ENCODE data around the gene LRP3. TPM values are rescaled to one million over a fixed set of nuclear protein-coding genes. Genes with fewer than 3 reads are reported as not detected.

The LRP3 gene
- total RNA-seq, 4 donors from 2014 or later = 19.1 to 61.8 (median 28.3) TPM

DNA sequence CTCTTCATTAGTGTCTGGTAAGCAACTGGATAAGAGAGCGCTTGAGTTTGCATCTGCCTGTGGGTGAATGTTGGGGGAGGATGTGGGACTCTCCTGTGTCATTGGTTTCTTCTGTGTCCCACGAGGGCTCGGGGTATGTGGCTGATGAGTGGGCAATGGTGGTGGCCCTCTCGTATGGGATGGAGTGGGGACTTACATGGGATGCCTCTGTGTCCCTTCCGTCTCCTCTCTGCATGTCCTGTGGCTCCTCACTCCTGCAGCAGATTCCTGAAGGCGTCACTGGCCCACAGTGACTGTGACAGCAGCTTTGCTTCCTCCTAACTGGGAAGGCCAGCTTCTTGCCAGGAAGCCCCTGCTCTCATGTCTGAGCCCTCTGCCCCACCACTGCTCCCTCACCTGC lies 2.6 kb upstream of the LRP3 start:
- ATAC-seq (ENCODE audit: low FRiP score) = no peak
- TF ChIP-seq, protein P1, sequence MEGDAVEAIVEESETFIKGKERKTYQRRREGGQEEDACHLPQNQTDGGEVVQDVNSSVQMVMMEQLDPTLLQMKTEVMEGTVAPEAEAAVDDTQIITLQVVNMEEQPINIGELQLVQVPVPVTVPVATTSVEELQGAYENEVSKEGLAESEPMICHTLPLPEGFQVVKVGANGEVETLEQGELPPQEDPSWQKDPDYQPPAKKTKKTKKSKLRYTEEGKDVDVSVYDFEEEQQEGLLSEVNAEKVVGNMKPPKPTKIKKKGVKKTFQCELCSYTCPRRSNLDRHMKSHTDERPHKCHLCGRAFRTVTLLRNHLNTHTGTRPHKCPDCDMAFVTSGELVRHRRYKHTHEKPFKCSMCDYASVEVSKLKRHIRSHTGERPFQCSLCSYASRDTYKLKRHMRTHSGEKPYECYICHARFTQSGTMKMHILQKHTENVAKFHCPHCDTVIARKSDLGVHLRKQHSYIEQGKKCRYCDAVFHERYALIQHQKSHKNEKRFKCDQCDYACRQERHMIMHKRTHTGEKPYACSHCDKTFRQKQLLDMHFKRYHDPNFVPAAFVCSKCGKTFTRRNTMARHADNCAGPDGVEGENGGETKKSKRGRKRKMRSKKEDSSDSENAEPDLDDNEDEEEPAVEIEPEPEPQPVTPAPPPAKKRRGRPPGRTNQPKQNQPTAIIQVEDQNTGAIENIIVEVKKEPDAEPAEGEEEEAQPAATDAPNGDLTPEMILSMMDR (IDR thresholded peaks at IDR 0.05) = no peak
- no peak for DNase-seq (ENCODE audit: low spot score)

DNA sequence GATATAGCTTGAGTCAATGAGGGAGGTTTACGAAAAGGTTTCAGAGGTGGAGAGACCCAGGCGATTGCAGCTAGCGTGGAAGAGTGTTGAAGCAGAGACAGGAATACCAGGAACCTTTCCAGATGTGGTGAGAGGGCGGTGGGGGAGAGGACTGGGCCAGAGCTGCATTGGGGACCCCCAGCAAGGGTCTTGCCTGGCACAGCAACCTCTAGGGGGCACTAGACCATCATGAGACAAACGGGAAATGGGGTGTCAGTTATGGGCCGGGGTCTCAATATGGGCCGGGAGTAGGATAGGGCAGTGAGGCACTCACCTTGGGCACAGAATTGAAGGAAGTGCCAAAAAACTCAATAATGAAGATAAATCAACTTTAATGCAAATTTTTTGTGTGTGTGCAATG lies 2.1 kb upstream of the LRP3 start:
- TF ChIP-seq, protein P1 (IDR thresholded peaks at IDR 0.05) = no peak
- DNase-seq (ENCODE audit: low spot score) (no peak), ATAC-seq (ENCODE audit: low FRiP score) (no peak)

DNA sequence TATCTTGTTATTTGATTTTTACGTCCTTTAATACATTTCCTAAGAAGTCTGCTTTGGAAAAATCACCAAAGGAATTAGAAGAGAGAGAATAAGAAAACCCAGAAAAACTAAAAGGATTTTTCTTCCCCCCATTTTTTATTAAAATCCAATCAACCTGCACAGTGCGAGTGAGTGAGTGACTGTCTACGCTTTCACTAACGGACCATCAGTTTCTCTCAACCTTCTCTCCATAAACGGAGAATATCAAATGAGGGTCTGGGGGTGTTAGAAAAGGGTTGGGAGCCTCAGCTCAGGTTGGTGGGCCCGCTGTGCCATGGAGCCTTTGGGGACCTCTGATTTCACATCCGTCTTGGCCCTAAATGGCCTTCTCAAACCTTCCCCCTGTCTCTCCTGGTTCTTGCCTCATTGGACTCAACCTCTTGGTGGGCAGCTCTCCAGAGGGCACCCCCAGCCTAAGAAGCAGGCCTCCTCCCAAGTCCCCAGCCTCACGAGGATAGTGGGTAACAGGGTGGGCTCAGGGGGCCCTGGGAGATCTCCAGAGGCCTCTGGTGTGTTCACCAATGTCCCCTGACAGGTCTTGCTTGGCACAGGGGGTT lies 763 bp upstream of the LRP3 start:
- ATAC-seq (ENCODE audit: low FRiP score) (no peak), DNase-seq (ENCODE audit: low spot score) (no peak)
- TF ChIP-seq, protein P1 (IDR thresholded peaks at IDR 0.05) = no peak

DNA sequence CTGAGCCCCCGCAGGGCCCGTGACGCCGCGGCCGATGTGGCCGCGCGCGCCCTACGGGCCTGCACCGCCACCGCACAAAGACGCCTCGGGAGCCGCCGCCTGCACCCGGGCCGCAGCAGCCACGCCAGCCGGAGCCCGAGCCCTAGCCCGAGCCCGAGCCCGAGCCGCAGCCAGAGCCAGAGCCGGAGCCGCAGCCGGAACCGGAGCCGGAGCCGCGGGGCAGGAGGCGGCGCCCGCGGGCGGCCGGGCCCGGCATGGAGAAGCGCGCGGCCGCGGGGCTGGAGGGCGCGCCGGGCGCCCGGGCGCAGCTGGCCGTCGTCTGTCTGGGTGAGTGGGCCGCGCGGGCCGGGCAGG lies 379 bp downstream of the LRP3 start:
- DNase-seq (ENCODE audit: low spot score) = no peak
- TF ChIP-seq, protein P1 (IDR thresholded peaks at IDR 0.05) = no peak
- peak; percentile 20 for ATAC-seq (ENCODE audit: low FRiP score)

DNA sequence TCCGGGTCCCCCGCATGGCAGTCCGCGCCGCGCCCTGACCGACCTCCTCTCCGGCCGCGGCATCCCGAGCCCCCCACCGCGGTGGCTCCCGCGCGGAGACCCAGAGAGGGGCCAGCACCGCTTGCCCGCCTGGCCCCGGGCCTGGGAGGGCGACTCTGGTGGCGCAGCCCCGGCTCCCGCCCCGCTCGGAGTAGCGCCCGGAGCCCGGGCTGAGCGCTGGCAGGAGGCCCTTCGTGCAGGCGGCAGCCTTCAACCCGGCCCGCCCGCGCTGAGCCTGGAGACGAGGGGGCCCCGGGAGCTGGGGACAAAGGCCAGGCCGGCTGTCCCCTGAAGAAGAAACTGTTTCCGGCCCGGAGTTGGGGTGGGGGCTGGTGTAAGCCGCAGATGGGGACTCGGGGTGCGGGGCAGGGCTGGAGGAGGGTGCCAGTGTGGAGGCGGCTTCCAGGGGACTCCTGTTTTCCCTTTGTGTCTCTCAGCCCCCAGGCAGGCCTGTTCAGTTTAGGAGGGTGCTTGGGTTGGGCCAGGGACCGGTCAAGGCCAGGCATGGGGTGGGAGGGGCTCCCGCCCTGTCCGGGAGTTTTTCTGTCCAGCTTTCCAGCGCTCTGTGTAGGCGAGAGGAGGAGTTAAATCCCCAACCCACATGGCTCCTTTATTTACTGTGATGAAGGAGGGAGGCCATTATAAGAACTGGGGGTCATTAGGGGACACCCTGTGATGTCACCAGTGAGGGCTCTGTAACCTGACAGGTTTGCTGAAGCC lies 935 bp downstream of the LRP3 start:
- TF ChIP-seq, protein P1 (IDR thresholded peaks at IDR 0.05) = no peak
- ATAC-seq (ENCODE audit: low FRiP score) = peak; percentile 41
- DNase-seq (ENCODE audit: low spot score) = no peak

DNA sequence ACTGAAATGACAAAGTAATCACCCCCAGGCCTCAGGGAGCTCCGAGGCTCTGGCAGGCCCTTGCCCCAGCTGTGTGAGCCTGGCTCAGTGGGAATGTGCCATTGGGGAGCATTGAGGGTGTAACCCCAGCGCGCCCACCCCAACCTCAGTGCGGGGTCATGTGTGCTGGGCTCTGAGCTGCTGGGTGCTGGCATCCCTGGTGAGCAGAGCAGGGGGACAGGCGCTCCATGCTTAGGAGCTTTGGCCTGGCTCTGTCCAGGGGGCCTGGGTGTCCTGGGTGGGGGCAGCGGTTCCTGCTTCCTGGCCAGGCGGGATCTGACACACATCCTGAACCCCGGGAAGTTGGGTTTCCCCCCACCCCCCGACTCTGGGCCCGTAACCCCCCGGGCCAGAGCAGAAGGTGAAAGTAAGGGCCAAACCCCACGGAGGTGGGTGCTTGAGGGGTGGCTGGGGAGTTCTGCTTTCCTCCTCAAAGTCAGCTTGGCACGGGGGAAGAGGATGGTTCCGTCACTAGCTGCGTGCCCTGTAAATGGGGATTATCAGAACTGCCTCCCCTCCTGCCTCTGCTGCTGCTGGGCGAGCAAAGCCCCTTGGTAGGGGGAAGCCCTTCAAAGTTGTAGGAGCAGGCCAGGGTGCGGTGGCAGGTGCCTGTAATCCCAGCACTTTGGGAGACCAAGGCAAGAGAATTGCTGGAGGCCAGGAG lies 1.7 kb downstream of the LRP3 start:
- TF ChIP-seq, protein P1 (IDR thresholded peaks at IDR 0.05) = no peak
- DNase-seq (ENCODE audit: low spot score) (no peak), ATAC-seq (ENCODE audit: low FRiP score) (no peak)
